ENCODE data around the gene MAGI2. TPM values are rescaled to one million over a fixed set of nuclear protein-coding genes. Genes with fewer than 3 reads are reported as not detected.

The MAGI2 gene
- total RNA-seq, 1 experiment from 2014 or later: 0.52 TPM

DNA sequence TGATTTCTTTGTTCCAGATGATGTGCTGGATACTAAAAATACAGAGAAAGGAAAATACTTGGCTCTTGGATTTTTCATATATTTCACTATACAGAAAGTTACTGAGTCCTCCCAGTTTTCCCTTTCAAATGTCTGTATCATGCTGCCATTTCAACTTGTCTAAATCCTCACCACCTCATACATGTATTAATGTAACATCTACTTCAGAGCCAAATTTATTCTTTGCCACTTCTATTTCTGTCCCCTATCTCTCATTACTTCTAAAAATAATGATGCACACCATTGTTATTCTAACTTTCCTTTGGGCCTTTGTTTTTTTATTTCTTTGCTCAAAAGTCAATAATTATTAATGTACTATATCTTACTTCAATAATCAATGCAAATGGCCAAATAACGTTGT is 312.2 kb downstream of the MAGI2 start:
- Mint-ChIP-seq H3K36me3 (ENCODE audit: insufficient read depth, unreplicated experiment) (no peaks in the 10 kb centered on the region), H3K27ac (ENCODE audit: unreplicated experiment) (no peak overlapping the region), H3K4me3 (ENCODE audit: low read depth, unreplicated experiment) (no peak overlapping the region), H3K27me3 (ENCODE audit: unreplicated experiment) (no peaks in the 10 kb centered on the region), H3K4me1 (ENCODE audit: low read depth, unreplicated experiment) (no peaks in the 10 kb centered on the region), H3K9me3 (ENCODE audit: low read depth, unreplicated experiment) (no peaks in the 10 kb centered on the region)
- intact Hi-C loops (cut with micrococcal nuclease; ENCODE audit: unreplicated experiment): no loop called here
- no TSS peak for BruUV-seq (replicated peaks)
- TF ChIP-seq, protein P1, sequence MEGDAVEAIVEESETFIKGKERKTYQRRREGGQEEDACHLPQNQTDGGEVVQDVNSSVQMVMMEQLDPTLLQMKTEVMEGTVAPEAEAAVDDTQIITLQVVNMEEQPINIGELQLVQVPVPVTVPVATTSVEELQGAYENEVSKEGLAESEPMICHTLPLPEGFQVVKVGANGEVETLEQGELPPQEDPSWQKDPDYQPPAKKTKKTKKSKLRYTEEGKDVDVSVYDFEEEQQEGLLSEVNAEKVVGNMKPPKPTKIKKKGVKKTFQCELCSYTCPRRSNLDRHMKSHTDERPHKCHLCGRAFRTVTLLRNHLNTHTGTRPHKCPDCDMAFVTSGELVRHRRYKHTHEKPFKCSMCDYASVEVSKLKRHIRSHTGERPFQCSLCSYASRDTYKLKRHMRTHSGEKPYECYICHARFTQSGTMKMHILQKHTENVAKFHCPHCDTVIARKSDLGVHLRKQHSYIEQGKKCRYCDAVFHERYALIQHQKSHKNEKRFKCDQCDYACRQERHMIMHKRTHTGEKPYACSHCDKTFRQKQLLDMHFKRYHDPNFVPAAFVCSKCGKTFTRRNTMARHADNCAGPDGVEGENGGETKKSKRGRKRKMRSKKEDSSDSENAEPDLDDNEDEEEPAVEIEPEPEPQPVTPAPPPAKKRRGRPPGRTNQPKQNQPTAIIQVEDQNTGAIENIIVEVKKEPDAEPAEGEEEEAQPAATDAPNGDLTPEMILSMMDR (IDR thresholded peaks at IDR 0.05; ENCODE audit: unreplicated experiment): no peak
- DNase-seq: no peak
- CTCF ChIA-PET: no interaction called here

DNA sequence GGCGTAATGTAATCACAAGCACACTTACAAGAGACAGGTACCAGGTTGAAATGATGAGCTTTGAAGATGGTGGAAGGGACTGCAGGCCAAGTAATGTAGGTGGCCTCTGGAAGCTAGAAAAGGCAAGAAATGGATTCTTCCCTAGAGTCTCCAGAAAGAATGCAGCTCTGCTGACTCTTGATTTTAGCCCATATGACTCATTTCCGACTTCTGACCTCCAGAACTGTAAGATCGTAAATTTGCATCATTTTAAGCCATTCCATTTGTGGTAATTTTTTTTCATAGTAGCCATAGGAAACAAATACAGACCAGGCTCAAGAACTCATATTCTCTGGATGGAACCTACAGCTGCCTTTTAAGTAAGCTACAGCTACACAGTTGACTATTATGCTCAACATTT is 315.5 kb downstream of the MAGI2 start:
- Mint-ChIP-seq H3K27me3 (ENCODE audit: unreplicated experiment) (no peaks in the 10 kb centered on the region), H3K4me3 (ENCODE audit: low read depth, unreplicated experiment) (no peak overlapping the region), H3K36me3 (ENCODE audit: insufficient read depth, unreplicated experiment) (no peaks in the 10 kb centered on the region), H3K27ac (ENCODE audit: unreplicated experiment) (no peak overlapping the region), H3K4me1 (ENCODE audit: low read depth, unreplicated experiment) (no peaks in the 10 kb centered on the region), H3K9me3 (ENCODE audit: low read depth, unreplicated experiment) (no peaks in the 10 kb centered on the region)
- BruUV-seq (replicated peaks): no TSS peak
- TF ChIP-seq, protein P1 (IDR thresholded peaks at IDR 0.05; ENCODE audit: unreplicated experiment): no peak
- CTCF ChIA-PET: interaction anchor here (0.6 kb wide), 2 partner anchors 257 to 1052 kb away, joined by 3 to 8 read pairs; no protein-coding TSS in a partner anchor
- intact Hi-C loops (cut with micrococcal nuclease; ENCODE audit: unreplicated experiment): no loop called here
- no peak for DNase-seq

DNA sequence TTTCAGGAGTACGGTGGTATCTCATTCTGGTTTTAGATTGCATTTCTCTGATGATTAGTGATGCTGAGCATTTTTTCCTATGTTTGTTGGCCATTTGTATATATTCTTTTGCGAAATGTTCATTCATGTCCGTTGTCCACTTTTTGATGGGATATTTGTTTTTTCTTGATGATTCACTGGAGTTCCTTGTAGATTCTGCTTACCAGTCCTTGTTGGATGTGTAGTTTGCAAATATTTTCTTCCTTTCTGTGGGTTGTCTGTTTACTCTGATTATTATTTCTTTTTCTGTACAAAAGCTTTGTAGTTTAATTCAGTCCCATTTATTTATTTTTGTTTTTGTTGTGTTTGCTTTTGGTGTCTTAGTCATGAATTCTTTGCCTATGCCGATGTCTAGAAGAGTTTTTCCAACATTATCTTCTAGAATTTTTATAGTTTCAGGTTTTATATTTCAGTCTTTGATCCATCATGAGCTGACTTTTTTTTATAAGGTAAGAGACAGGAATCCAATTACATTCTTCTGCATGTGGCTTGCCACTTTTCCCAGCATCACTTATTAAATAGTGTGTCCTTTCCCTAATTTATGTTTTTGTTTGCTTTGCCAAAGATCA is 320.5 kb downstream of the MAGI2 start:
- TF ChIP-seq, protein P1 (IDR thresholded peaks at IDR 0.05; ENCODE audit: unreplicated experiment): no peak
- H3K4me1 Mint-ChIP-seq (ENCODE audit: low read depth, unreplicated experiment): no peaks in the 10 kb centered on the region
- intact Hi-C loops (cut with micrococcal nuclease; ENCODE audit: unreplicated experiment): no loop called here
- BruUV-seq (replicated peaks): no TSS peak
- H3K4me3 Mint-ChIP-seq (ENCODE audit: low read depth, unreplicated experiment): no peak overlapping the region
- no peaks in the 10 kb centered on the region for H3K36me3 Mint-ChIP-seq (ENCODE audit: insufficient read depth, unreplicated experiment)
- H3K27ac Mint-ChIP-seq (ENCODE audit: unreplicated experiment): no peak overlapping the region
- CTCF ChIA-PET: no interaction called here
- no peaks in the 10 kb centered on the region for H3K27me3 Mint-ChIP-seq (ENCODE audit: unreplicated experiment)
- DNase-seq: no peak
- no peaks in the 10 kb centered on the region for H3K9me3 Mint-ChIP-seq (ENCODE audit: low read depth, unreplicated experiment)

DNA sequence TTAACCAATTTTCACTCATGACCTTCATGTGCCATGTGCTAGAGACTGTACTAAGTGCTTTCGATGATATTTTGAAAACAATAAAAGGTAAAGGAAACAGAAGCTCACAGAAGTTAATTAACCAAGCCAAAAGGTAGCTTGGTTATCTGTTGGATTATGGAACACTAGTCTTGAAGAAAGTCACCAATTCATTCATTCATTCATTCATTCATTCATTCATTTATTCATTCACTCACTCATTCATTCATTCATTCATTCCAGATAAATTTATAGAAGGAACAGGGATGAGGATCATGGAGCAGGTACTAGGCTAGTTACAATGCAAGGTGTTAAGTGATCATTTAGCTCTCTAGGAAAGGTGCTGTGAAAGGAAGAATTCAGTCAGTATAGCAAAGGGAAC is 322.8 kb downstream of the MAGI2 start:
- CTCF ChIA-PET: no interaction called here
- Mint-ChIP-seq H3K27ac (ENCODE audit: unreplicated experiment) (no peak overlapping the region), H3K36me3 (ENCODE audit: insufficient read depth, unreplicated experiment) (no peaks in the 10 kb centered on the region), H3K4me3 (ENCODE audit: low read depth, unreplicated experiment) (no peak overlapping the region), H3K4me1 (ENCODE audit: low read depth, unreplicated experiment) (no peaks in the 10 kb centered on the region), H3K9me3 (ENCODE audit: low read depth, unreplicated experiment) (no peaks in the 10 kb centered on the region), H3K27me3 (ENCODE audit: unreplicated experiment) (no peaks in the 10 kb centered on the region)
- no TSS peak for BruUV-seq (replicated peaks)
- intact Hi-C loops (cut with micrococcal nuclease; ENCODE audit: unreplicated experiment): no loop called here
- TF ChIP-seq, protein P1 (IDR thresholded peaks at IDR 0.05; ENCODE audit: unreplicated experiment): no peak
- no peak for DNase-seq
